CD4-positive, alpha-beta T cell (primary cell): ENCODE measurements around the gene CAMKK1. TPM values are rescaled to one million over a fixed set of nuclear protein-coding genes. Genes with fewer than 3 reads are reported as not detected.
"Not testable (repeated sequence)": the region's sequence is repeated elsewhere in the genome, so short reads cannot be mapped to it uniquely, and the experiment has no call there.

Experiments
- ATAC-seq: fragments of 200-7000 bp; cut with Tn5 transposase; one replicate; pipeline ENCODE4 v1.10.0; 2022; ENCODE audit warnings: mild to moderate bottlenecking; ENCODE audit not compliant: poor library complexity
- CTCF ChIA-PET: fragments of 350-600 bp; sonication (Branson Sonifier 250); formaldehyde crosslinking; loops from one replicate; lab custom pipeline; 2021; ENCODE audit warnings: antibody characterized with exemption, inconsistent platforms; lab: Charles Lee
- POLR2A ChIA-PET: fragments of 350-600 bp; sonication (Branson Sonifier 250); formaldehyde crosslinking; loops from one replicate; lab custom pipeline; 2021; ENCODE audit warnings: antibody characterized with exemption, inconsistent platforms; lab: Charles Lee
- DNase-seq, 14 experiments: peaks; one replicate each; pipeline ENCODE4 v3.0.0-alpha.2; 2013 to 2020; ENCODE audit warnings: mixed read lengths in 2 of 14
- H3K27ac ChIP-seq, 2 donors: one replicate each; pipeline versions ENCODE4 v1.5.1 to v1.7.0; 2013; ENCODE audit warnings: low read length in 2 of 2, low read depth in 1 of 2, mild to moderate bottlenecking in 1 of 2
- H3K27me3 ChIP-seq, 2 experiments: 1 replicate in 1 of 2; 2 replicates in 1 of 2; pipeline versions ENCODE4 v1.6.1 to v1.7.0; 2013; ENCODE audit warnings: low read length in 2 of 2, control low read depth in 1 of 2, mild to moderate bottlenecking in 1 of 2, moderate library complexity in 1 of 2; ENCODE audit not compliant: insufficient read depth in 2 of 2, control insufficient read depth in 1 of 2
- H3K36me3 ChIP-seq: one replicate; pipeline ENCODE4 v1.6.1; 2013; ENCODE audit warnings: low read length, control low read depth; ENCODE audit not compliant: insufficient read depth
- H3K4me1 ChIP-seq: one replicate; pipeline ENCODE4 v1.6.1; 2013; ENCODE audit warnings: low read length, control low read depth; ENCODE audit not compliant: insufficient read depth
- H3K4me3 ChIP-seq: one replicate; pipeline ENCODE4 v1.5.1; 2013; ENCODE audit warnings: mild to moderate bottlenecking, low read length, moderate library complexity
- H3K9me3 ChIP-seq, 2 experiments: 1 replicate in 1 of 2; 2 replicates in 1 of 2; pipeline versions ENCODE4 v1.6.1 to v1.7.0; 2013; ENCODE audit warnings: low read length in 2 of 2, mild to moderate bottlenecking in 2 of 2, control low read depth in 1 of 2, moderate library complexity in 1 of 2; ENCODE audit not compliant: control insufficient read depth in 1 of 2, insufficient read depth in 1 of 2
- H3K27ac Mint-ChIP-seq: one replicate; pipeline ENCODE4 v1.8.0; 2020; ENCODE audit warnings: mixed read lengths
- H3K27me3 Mint-ChIP-seq: one replicate; pipeline ENCODE4 v1.8.0; 2021; ENCODE audit warnings: mixed read lengths
- H3K36me3 Mint-ChIP-seq: one replicate; pipeline ENCODE4 v1.8.0; 2021; ENCODE audit warnings: low read depth, mixed read lengths
- H3K4me1 Mint-ChIP-seq: one replicate; pipeline ENCODE4 v1.8.0; 2021; ENCODE audit warnings: low read depth, mixed read lengths
- H3K4me3 Mint-ChIP-seq: one replicate; pipeline ENCODE4 v1.8.0; 2020; ENCODE audit warnings: mild to moderate bottlenecking, mixed read lengths
- H3K9me3 Mint-ChIP-seq: one replicate; pipeline ENCODE4 v1.8.0; 2020; ENCODE audit warnings: mixed read lengths
- CTCF ChIP-seq: fragments of 200-600 bp; IDR thresholded peaks from one replicate; pipeline ENCODE4 v1.8.0; 2022; ENCODE audit warnings: antibody characterized with exemption, mild to moderate bottlenecking
- intact Hi-C, 2 experiments: fragments of 100-400 bp; cut with DNase I in 1 of 2; cut with micrococcal nuclease in 1 of 2; formaldehyde crosslinking; loops; one replicate each; pipeline versions ENCODE4 v1.15.1 to v1.9.0; 2023 to 2025; cut with DNase I, micrococcal nuclease
- total RNA-seq, 174 experiments: library from RNA in 2 of 174; stranded (reverse) in 2 of 174; gene quantifications; one replicate each; pipeline ENCODE4 v1.2.3 and lab custom pipeline; 2021 to 2026

CAMKK1 gene
- total RNA-seq, 2 experiments from 2014 or later: 4.8 to 4.9 TPM

GRCh38 chr17:3845621-3846436 is 47.0 kb downstream of the CAMKK1 start, which contains the start of gene NCBP3:
Gene NCBP3 (minus strand): TSS chr17:3846246. CDS start chr17:3846223, 23 bp downstream.
- DNase-seq (peak; percentile 79 to 97 (median 90)), ATAC-seq (peak; percentile 90)
- Histone ChIP-seq H3K27me3 (no peaks in the 10 kb centered on the region), H3K4me1 (peaks cover 30% of the 10 kb centered on the region), H3K9me3 (no peaks in the 10 kb centered on the region), H3K4me3 (peak within 1 kb of the TSS; percentile 100), H3K27ac (peak within 1 kb of the TSS; percentile 70 to 77), H3K36me3 (peaks cover 9% of the 10 kb centered on the region)
- ChIA-PET CTCF (interaction anchor here (0.6 to 4.0 kb wide), 21 partner anchors 8 to 1205 kb away, joined by 3 to 52 read pairs (median 4); partner anchors contain the start of genes CTNS and SHPK), POLR2A (interaction anchor here (0.6 to 3.9 kb wide), 26 partner anchors 11 to 1122 kb away, joined by 3 to 21 read pairs (median 4); partner anchors contain the start of genes CAMKK1, CTNS, CYB5D2 and HASPIN)
- peak within 1 kb of the TSS; percentile 95 for H3K4me3 Mint-ChIP-seq
- H3K36me3 Mint-ChIP-seq: peaks cover 23% of the 10 kb centered on the region
- intact Hi-C loops: loop anchor here (1.0 to 10.0 kb wide), 9 partner anchors 46 to 569 kb away; partner anchors contain the start of genes CTNS (in 1 of the 2), CYB5D2 (in 1 of the 2), EMC6 (in 1 of the 2) and SHPK (in 1 of the 2)
- peak; percentile 82 for TF ChIP-seq CTCF
- H3K27ac Mint-ChIP-seq: peak within 1 kb of the TSS; percentile 82
- H3K27me3 Mint-ChIP-seq: no peaks in the 10 kb centered on the region
- H3K9me3 Mint-ChIP-seq: no peaks in the 10 kb centered on the region
- peaks cover 28% of the 10 kb centered on the region for H3K4me1 Mint-ChIP-seq

GRCh38 chr17:3845291-3845620 is 47.6 kb downstream of the CAMKK1 start:
- Histone ChIP-seq H3K36me3 (peaks cover 14% of the 10 kb centered on the region), H3K4me3 (peak overlapping the region; percentile 100), H3K27me3 (no peaks in the 10 kb centered on the region), H3K4me1 (peaks cover 30% of the 10 kb centered on the region), H3K27ac (peak overlapping the region; percentile 70 to 77), H3K9me3 (no peaks in the 10 kb centered on the region)
- H3K4me1 Mint-ChIP-seq: peaks cover 34% of the 10 kb centered on the region
- H3K27ac Mint-ChIP-seq: peak overlapping the region; percentile 82
- H3K36me3 Mint-ChIP-seq: peaks cover 29% of the 10 kb centered on the region
- POLR2A ChIA-PET: interaction anchor here (0.6 to 3.9 kb wide), 15 partner anchors 11 to 1122 kb away, joined by 3 to 21 read pairs (median 5); partner anchors contain the start of genes CTNS, CYB5D2, HASPIN and P2RX1
- CTCF ChIA-PET: interaction anchor here (1.4 to 4.0 kb wide), 7 partner anchors 9 to 209 kb away, joined by 4 to 52 read pairs (median 6); partner anchors contain the start of genes CTNS and SHPK
- intact Hi-C loops: loop anchor here (5.0 to 10.0 kb wide), 7 partner anchors 108 to 570 kb away; partner anchors contain the start of genes CYB5D2 (in 1 of the 2), EMC6 (in 1 of the 2), TAX1BP3 (in 1 of the 2) and UBE2G1 (in 1 of the 2)
- TF ChIP-seq CTCF: no peak
- H3K4me3 Mint-ChIP-seq: peak overlapping the region; percentile 95
- DNase-seq: peak in 5 of 14 experiments; percentile 3 to 45 (median 8)
- ATAC-seq: no peak
- no peaks in the 10 kb centered on the region for H3K9me3 Mint-ChIP-seq
- no peaks in the 10 kb centered on the region for H3K27me3 Mint-ChIP-seq

GRCh38 chr17:3844556-3844955 is 48.3 kb downstream of the CAMKK1 start:
- POLR2A ChIA-PET: interaction anchor here (1.0 to 3.9 kb wide), 8 partner anchors 12 to 1123 kb away, joined by 3 to 21 read pairs (median 4); partner anchors contain the start of genes CYB5D2, P2RX1, SPAG7 and ZZEF1
- peaks cover 41% of the 10 kb centered on the region for H3K4me1 Mint-ChIP-seq

More at GRCh38 chr17:3844556-3844955, 48.3 kb downstream of the CAMKK1 start:
- H3K4me3 ChIP-seq: peak overlapping the region; percentile 100
- H3K36me3 ChIP-seq: peaks cover 21% of the 10 kb centered on the region
- not testable (repeated sequence) for H3K27me3 Mint-ChIP-seq, H3K27ac Mint-ChIP-seq, ATAC-seq, H3K9me3 Mint-ChIP-seq, H3K27ac ChIP-seq, H3K27me3 ChIP-seq, H3K9me3 ChIP-seq
- H3K4me3 Mint-ChIP-seq: peak overlapping the region; percentile 95
- intact Hi-C loops: loop anchor here (10.0 kb wide), 3 partner anchors 230 to 570 kb away; partner anchors contain the start of gene UBE2G1 (in 1 of the 2)
- CTCF ChIA-PET: interaction anchor here (1.2 to 4.0 kb wide), 6 partner anchors 18 to 126 kb away, joined by 3 to 52 read pairs (median 4); no protein-coding TSS in a partner anchor
- H3K36me3 Mint-ChIP-seq: peaks cover 36% of the 10 kb centered on the region
- peaks cover 30% of the 10 kb centered on the region for H3K4me1 ChIP-seq
- DNase-seq: peak in 1 of 14 experiments; percentile 1
